CD4-positive, alpha-beta T cell (primary cell): ENCODE results near the gene PRKD2. TPM values are rescaled to one million over a fixed set of nuclear protein-coding genes. Genes with fewer than 3 reads are reported as not detected.
A peak's percentile ranks its signal among the peaks of the same experiment; 100 is the strongest.

ENCODE experiments used
- ATAC-seq: fragments of 200-7000 bp; cut with Tn5 transposase; one replicate; pipeline ENCODE4 v1.10.0; 2022; ENCODE audit warnings: mild to moderate bottlenecking; ENCODE audit not compliant: poor library complexity
- CTCF ChIA-PET: fragments of 350-600 bp; sonication (Branson Sonifier 250); formaldehyde crosslinking; loops from one replicate; lab custom pipeline; 2021; ENCODE audit warnings: antibody characterized with exemption, inconsistent platforms; lab: Charles Lee
- POLR2A ChIA-PET: fragments of 350-600 bp; sonication (Branson Sonifier 250); formaldehyde crosslinking; loops from one replicate; lab custom pipeline; 2021; ENCODE audit warnings: antibody characterized with exemption, inconsistent platforms; lab: Charles Lee
- DNase-seq, 14 experiments: peaks; one replicate each; pipeline ENCODE4 v3.0.0-alpha.2; 2013 to 2020; ENCODE audit warnings: mixed read lengths in 2 of 14
- H3K27ac ChIP-seq, 2 donors: one replicate each; pipeline versions ENCODE4 v1.5.1 to v1.7.0; 2013; ENCODE audit warnings: low read length in 2 of 2, low read depth in 1 of 2, mild to moderate bottlenecking in 1 of 2
- H3K27me3 ChIP-seq, 2 experiments: 1 replicate in 1 of 2; 2 replicates in 1 of 2; pipeline versions ENCODE4 v1.6.1 to v1.7.0; 2013; ENCODE audit warnings: low read length in 2 of 2, control low read depth in 1 of 2, mild to moderate bottlenecking in 1 of 2, moderate library complexity in 1 of 2; ENCODE audit not compliant: insufficient read depth in 2 of 2, control insufficient read depth in 1 of 2
- H3K36me3 ChIP-seq: one replicate; pipeline ENCODE4 v1.6.1; 2013; ENCODE audit warnings: low read length, control low read depth; ENCODE audit not compliant: insufficient read depth
- H3K4me1 ChIP-seq: one replicate; pipeline ENCODE4 v1.6.1; 2013; ENCODE audit warnings: low read length, control low read depth; ENCODE audit not compliant: insufficient read depth
- H3K4me3 ChIP-seq: one replicate; pipeline ENCODE4 v1.5.1; 2013; ENCODE audit warnings: mild to moderate bottlenecking, low read length, moderate library complexity
- H3K9me3 ChIP-seq, 2 experiments: 1 replicate in 1 of 2; 2 replicates in 1 of 2; pipeline versions ENCODE4 v1.6.1 to v1.7.0; 2013; ENCODE audit warnings: low read length in 2 of 2, mild to moderate bottlenecking in 2 of 2, control low read depth in 1 of 2, moderate library complexity in 1 of 2; ENCODE audit not compliant: control insufficient read depth in 1 of 2, insufficient read depth in 1 of 2
- H3K27ac Mint-ChIP-seq: one replicate; pipeline ENCODE4 v1.8.0; 2020; ENCODE audit warnings: mixed read lengths
- H3K27me3 Mint-ChIP-seq: one replicate; pipeline ENCODE4 v1.8.0; 2021; ENCODE audit warnings: mixed read lengths
- H3K36me3 Mint-ChIP-seq: one replicate; pipeline ENCODE4 v1.8.0; 2021; ENCODE audit warnings: low read depth, mixed read lengths
- H3K4me1 Mint-ChIP-seq: one replicate; pipeline ENCODE4 v1.8.0; 2021; ENCODE audit warnings: low read depth, mixed read lengths
- H3K4me3 Mint-ChIP-seq: one replicate; pipeline ENCODE4 v1.8.0; 2020; ENCODE audit warnings: mild to moderate bottlenecking, mixed read lengths
- H3K9me3 Mint-ChIP-seq: one replicate; pipeline ENCODE4 v1.8.0; 2020; ENCODE audit warnings: mixed read lengths
- intact Hi-C, 2 experiments: fragments of 100-400 bp; cut with DNase I in 1 of 2; cut with micrococcal nuclease in 1 of 2; formaldehyde crosslinking; loops; one replicate each; pipeline versions ENCODE4 v1.15.1 to v1.9.0; 2023 to 2025; cut with DNase I, micrococcal nuclease
- total RNA-seq, 174 experiments: library from RNA in 2 of 174; stranded (reverse) in 2 of 174; gene quantifications; one replicate each; pipeline ENCODE4 v1.2.3 and lab custom pipeline; 2021 to 2026
- TF ChIP-seq, protein P1 (sequence below): fragments of 200-600 bp; IDR thresholded peaks from one replicate; pipeline ENCODE4 v1.8.0; 2022; ENCODE audit warnings: antibody characterized with exemption, mild to moderate bottlenecking

The PRKD2 gene
- total RNA-seq, 2 experiments from 2014 or later = 105 to 113 TPM

DNA sequence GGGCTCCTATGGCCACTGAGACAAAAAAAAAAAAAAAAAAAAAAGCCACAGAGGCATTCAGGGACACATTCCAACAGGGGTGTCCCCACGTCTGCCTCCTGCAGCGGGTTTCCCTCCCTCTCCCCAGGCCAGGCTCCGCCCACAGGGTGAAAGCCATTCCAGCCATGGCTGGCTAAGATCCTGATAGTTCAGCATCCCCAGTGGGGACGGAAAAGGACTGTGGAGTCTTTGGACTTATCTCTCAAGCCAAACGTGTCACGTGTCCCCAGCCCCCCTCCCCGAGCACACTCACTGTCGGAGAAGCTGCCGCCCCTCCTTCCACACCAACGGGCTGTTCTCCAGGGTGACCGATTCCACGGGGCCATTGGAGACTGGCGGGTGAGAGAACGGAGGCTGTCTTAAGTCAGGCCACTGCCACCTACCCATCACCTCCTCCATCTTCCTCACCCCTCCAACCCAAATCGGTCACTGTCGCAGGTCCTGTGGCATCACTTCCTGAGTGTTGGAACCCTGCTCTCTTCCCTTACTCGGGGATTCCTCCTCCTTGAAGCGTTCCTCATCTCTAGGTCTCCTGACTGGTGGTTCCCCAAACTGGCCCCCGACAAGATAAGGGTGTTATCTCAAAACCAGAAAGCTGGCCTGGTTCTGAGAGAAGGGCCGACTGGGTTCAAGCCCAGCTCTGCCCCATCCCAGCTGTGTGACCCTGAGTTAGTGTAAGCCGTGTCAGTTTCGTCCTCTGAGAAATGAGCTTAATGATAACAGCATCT lies 19.8 kb upstream of the PRKD2 start:
- no peak for ATAC-seq
- peaks cover 61% of the 10 kb centered on the region for H3K36me3 Mint-ChIP-seq
- CTCF ChIA-PET = no interaction called here

DNA sequence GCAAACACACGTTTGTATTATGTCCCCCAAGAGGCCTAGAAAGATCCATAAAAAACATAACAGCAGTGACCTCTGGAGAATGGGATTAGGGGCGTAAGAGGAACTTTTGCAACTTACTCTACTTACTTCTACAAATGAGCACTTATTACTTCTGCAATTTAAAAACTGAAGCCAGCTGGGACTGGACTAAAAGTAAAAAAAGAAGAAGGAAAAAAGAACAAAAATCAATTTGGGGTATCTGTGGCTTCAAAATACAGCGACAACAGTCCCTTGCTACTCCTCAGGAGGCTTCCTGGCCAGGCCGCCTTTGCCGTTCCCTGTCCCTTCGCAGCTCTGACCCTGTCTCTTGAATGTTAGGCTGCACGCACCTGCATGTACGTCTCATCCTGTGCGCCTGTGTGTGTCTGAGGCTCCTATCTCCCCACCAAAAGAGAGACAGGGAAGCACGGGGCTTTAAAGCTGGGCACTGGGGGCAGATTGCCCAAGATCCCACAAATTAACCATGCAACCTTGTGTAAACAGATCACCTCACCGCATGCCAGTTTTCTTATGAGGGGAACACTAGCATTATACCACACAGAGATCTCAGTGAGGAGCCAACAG lies 16.9 kb upstream of the PRKD2 start:
- DNase-seq (no peak), ATAC-seq (no peak)
- intact Hi-C loops = no loop called here
- Histone ChIP-seq H3K27me3 (no peaks in the 10 kb centered on the region), H3K36me3 (peaks cover 86% of the 10 kb centered on the region), H3K27ac (no peak overlapping the region), H3K4me3 (no peak overlapping the region), H3K9me3 (no peaks in the 10 kb centered on the region), H3K4me1 (peaks cover 4% of the 10 kb centered on the region)
- ChIA-PET CTCF (interaction anchor here (1.6 kb wide), 1 partner anchor 33 kb away, joined by 3 read pairs; no protein-coding TSS in a partner anchor), POLR2A (no interaction called here)
- TF ChIP-seq, protein P1, sequence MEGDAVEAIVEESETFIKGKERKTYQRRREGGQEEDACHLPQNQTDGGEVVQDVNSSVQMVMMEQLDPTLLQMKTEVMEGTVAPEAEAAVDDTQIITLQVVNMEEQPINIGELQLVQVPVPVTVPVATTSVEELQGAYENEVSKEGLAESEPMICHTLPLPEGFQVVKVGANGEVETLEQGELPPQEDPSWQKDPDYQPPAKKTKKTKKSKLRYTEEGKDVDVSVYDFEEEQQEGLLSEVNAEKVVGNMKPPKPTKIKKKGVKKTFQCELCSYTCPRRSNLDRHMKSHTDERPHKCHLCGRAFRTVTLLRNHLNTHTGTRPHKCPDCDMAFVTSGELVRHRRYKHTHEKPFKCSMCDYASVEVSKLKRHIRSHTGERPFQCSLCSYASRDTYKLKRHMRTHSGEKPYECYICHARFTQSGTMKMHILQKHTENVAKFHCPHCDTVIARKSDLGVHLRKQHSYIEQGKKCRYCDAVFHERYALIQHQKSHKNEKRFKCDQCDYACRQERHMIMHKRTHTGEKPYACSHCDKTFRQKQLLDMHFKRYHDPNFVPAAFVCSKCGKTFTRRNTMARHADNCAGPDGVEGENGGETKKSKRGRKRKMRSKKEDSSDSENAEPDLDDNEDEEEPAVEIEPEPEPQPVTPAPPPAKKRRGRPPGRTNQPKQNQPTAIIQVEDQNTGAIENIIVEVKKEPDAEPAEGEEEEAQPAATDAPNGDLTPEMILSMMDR = no peak
- no peak overlapping the region for H3K4me3 Mint-ChIP-seq
- H3K4me1 Mint-ChIP-seq = peaks cover 4% of the 10 kb centered on the region
- peaks cover 82% of the 10 kb centered on the region for H3K36me3 Mint-ChIP-seq
- H3K27me3 Mint-ChIP-seq = no peaks in the 10 kb centered on the region
- H3K9me3 Mint-ChIP-seq = no peaks in the 10 kb centered on the region
- no peak overlapping the region for H3K27ac Mint-ChIP-seq

More for the DNA sequence above, 19.8 kb upstream of the PRKD2 start:
- intact Hi-C loops = no loop called here
- Histone ChIP-seq H3K9me3 (no peaks in the 10 kb centered on the region), H3K36me3 (peaks cover 71% of the 10 kb centered on the region), H3K4me3 (no peak overlapping the region), H3K27me3 (no peaks in the 10 kb centered on the region), H3K27ac (no peak overlapping the region), H3K4me1 (peaks cover 14% of the 10 kb centered on the region)
- Mint-ChIP-seq H3K4me3 (no peak overlapping the region), H3K27ac (no peak overlapping the region), H3K4me1 (peaks cover 14% of the 10 kb centered on the region), H3K9me3 (no peaks in the 10 kb centered on the region), H3K27me3 (no peaks in the 10 kb centered on the region)
- no peak for DNase-seq
- TF ChIP-seq, protein P1 = no peak
- POLR2A ChIA-PET = no interaction called here

DNA sequence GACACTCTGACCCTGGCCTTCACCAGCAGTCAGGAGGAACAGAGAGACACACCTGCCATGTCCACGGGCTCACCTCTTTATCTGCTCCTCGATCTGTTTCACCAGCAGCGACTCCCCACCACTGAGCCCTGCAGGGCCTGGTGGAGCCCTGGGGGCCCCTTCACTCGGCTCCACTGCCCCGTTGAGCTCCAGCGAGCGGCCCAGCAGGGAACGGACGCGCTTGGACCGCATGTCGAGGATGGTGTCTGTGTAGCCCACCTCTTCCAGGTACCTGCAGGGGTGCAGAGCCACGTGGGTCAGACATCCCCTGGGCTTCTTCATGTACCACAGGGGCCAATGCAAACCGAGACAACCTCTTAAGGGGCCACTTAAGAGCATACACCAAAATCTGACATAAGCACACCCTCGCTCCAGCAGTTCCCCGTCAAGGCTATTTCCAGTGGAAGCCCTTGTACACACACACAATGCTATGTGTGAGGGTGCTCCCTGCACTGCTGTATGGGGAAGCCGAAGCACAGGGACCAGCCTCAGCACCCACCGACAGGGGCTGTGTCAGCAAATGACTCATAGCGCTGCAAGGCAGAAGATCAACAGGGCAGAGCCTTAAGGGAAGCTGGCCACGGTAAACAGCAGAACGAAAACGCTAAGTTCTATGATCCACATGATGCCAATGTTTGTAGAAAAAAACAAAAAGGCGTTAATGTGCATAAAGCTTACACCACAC lies 16.2 kb upstream of the PRKD2 start:
- H3K36me3 ChIP-seq = peaks cover 86% of the 10 kb centered on the region
- H3K27ac ChIP-seq = no peak overlapping the region
- Mint-ChIP-seq H3K27ac (no peak overlapping the region), H3K4me1 (peaks cover 8% of the 10 kb centered on the region), H3K36me3 (peaks cover 81% of the 10 kb centered on the region), H3K9me3 (no peaks in the 10 kb centered on the region), H3K4me3 (no peak overlapping the region), H3K27me3 (no peaks in the 10 kb centered on the region)
- POLR2A ChIA-PET = no interaction called here
- peak in 2 of 14 experiments; percentile 61 to 69 for DNase-seq
- ATAC-seq = no peak
- H3K9me3 ChIP-seq = no peaks in the 10 kb centered on the region
- CTCF ChIA-PET = interaction anchor here (1.6 kb wide), 1 partner anchor 34 kb away, joined by 3 read pairs; no protein-coding TSS in a partner anchor
- intact Hi-C loops = no loop called here
- TF ChIP-seq, protein P1 = no peak
- peaks cover 11% of the 10 kb centered on the region for H3K4me1 ChIP-seq
- H3K4me3 ChIP-seq = no peak overlapping the region
- H3K27me3 ChIP-seq = no peaks in the 10 kb centered on the region
